ENCODE measurements around the gene WDR77. TPM values are rescaled to one million over a fixed set of nuclear protein-coding genes. Genes with fewer than 3 reads are reported as not detected.

Gene WDR77
- total and polyA plus RNA-seq, 4 donors: 21.3 to 37.1 (median 29.1) TPM

GRCh38 chr1:111476761-111477309, 27.8 kb upstream of the WDR77 start:
- H3K36me3 ChIP-seq (ENCODE audit: control insufficient read depth in 4 of 4, insufficient read depth in 4 of 4, low read length in 4 of 4): peaks cover 0 to 8% (median 6%) of the 10 kb centered on the region in 4 donors
- WGBS, 2 donors: 23 to 43% methylated on average over 2 of the region's 2 CpGs
- no peak overlapping the region for H3K9ac ChIP-seq (ENCODE audit: insufficient read depth in 1 of 2, low read length in 2 of 2)
- H3K4me3 ChIP-seq: no peak overlapping the region
- H3K27me3 ChIP-seq (ENCODE audit: control insufficient read depth in 3 of 3, insufficient read depth in 3 of 3, low read length in 2 of 3): no peaks in the 10 kb centered on the region
- DNase-seq (no peak), ATAC-seq (ENCODE audit: insufficient read depth, low FRiP score) (no peak)
- peak overlapping the region in 1 of 2 donors; percentile 39 for H3K27ac ChIP-seq (ENCODE audit: low read depth in 1 of 2, low read length in 1 of 2)
- no peak for TF ChIP-seq CTCF (IDR thresholded peaks at IDR 0.05; ENCODE audit: control extremely low read depth, extremely low read depth)
- H3K4me1 ChIP-seq (ENCODE audit: control insufficient read depth in 5 of 5, insufficient read depth in 5 of 5, low read length in 5 of 5): peaks cover 0 to 10% (median 1%) of the 10 kb centered on the region in 5 donors
- H3K9me3 ChIP-seq (ENCODE audit: control insufficient read depth in 4 of 4, insufficient read depth in 3 of 4, low read length in 3 of 4): no peaks in the 10 kb centered on the region

- H3K27me3 ChIP-seq (ENCODE audit: control insufficient read depth in 3 of 3, insufficient read depth in 3 of 3, low read length in 2 of 3): no peaks in the 10 kb centered on the region
- ATAC-seq (ENCODE audit: insufficient read depth, low FRiP score) (no peak), DNase-seq (no peak)
- peaks cover 0 to 10% (median 7%) of the 10 kb centered on the region in 4 donors for H3K36me3 ChIP-seq (ENCODE audit: control insufficient read depth in 4 of 4, insufficient read depth in 4 of 4, low read length in 4 of 4)
- no peak overlapping the region for H3K4me3 ChIP-seq
- H3K9ac ChIP-seq (ENCODE audit: insufficient read depth in 1 of 2, low read length in 2 of 2): no peak overlapping the region
- TF ChIP-seq CTCF (IDR thresholded peaks at IDR 0.05; ENCODE audit: control extremely low read depth, extremely low read depth): no peak
- no peaks in the 10 kb centered on the region for H3K9me3 ChIP-seq (ENCODE audit: control insufficient read depth in 4 of 4, insufficient read depth in 3 of 4, low read length in 3 of 4)
- H3K4me1 ChIP-seq (ENCODE audit: control insufficient read depth in 5 of 5, insufficient read depth in 5 of 5, low read length in 5 of 5): peaks cover 0 to 10% (median 0%) of the 10 kb centered on the region in 5 donors
- H3K27ac ChIP-seq (ENCODE audit: low read depth in 1 of 2, low read length in 1 of 2): peak overlapping the region in 1 of 2 donors; percentile 26
These were observed 27.2 kb upstream of the WDR77 start for GRCh38 chr1:111476214-111476613.

- DNase-seq (no peak), ATAC-seq (ENCODE audit: insufficient read depth, low FRiP score) (no peak)
- Histone ChIP-seq H3K36me3 (ENCODE audit: control insufficient read depth in 4 of 4, insufficient read depth in 4 of 4, low read length in 4 of 4) (peaks cover 0 to 11% (median 7%) of the 10 kb centered on the region in 4 donors), H3K9ac (ENCODE audit: insufficient read depth in 1 of 2, low read length in 2 of 2) (no peak overlapping the region), H3K4me3 (no peak overlapping the region), H3K27me3 (ENCODE audit: control insufficient read depth in 3 of 3, insufficient read depth in 3 of 3, low read length in 2 of 3) (no peaks in the 10 kb centered on the region), H3K27ac (ENCODE audit: low read depth in 1 of 2, low read length in 1 of 2) (peak overlapping the region in 1 of 2 donors; percentile 26), H3K4me1 (ENCODE audit: control insufficient read depth in 5 of 5, insufficient read depth in 5 of 5, low read length in 5 of 5) (peaks cover 0 to 10% (median 0%) of the 10 kb centered on the region in 5 donors), H3K9me3 (ENCODE audit: control insufficient read depth in 4 of 4, insufficient read depth in 3 of 4, low read length in 3 of 4) (no peaks in the 10 kb centered on the region)
- TF ChIP-seq CTCF (IDR thresholded peaks at IDR 0.05; ENCODE audit: control extremely low read depth, extremely low read depth): no peak
- 82 to 87% methylated on average over 5 of the region's 5 CpGs for WGBS, 2 donors
These were observed 26.6 kb upstream of the WDR77 start for GRCh38 chr1:111475701-111476100.

GRCh38 chr1:111474521-111474920, 25.5 kb upstream of the WDR77 start:
- peaks cover 0 to 10% (median 0%) of the 10 kb centered on the region in 5 donors for H3K4me1 ChIP-seq (ENCODE audit: control insufficient read depth in 5 of 5, insufficient read depth in 5 of 5, low read length in 5 of 5)

More at GRCh38 chr1:111474521-111474920, 25.5 kb upstream of the WDR77 start:
- H3K36me3 ChIP-seq (ENCODE audit: control insufficient read depth in 4 of 4, insufficient read depth in 4 of 4, low read length in 4 of 4): peaks cover 3 to 15% (median 10%) of the 10 kb centered on the region in 4 donors
- no peak overlapping the region for H3K9ac ChIP-seq (ENCODE audit: insufficient read depth in 1 of 2, low read length in 2 of 2)
- H3K27me3 ChIP-seq (ENCODE audit: control insufficient read depth in 3 of 3, insufficient read depth in 3 of 3, low read length in 2 of 3): no peaks in the 10 kb centered on the region
- H3K27ac ChIP-seq (ENCODE audit: low read depth in 1 of 2, low read length in 1 of 2): peak overlapping the region; percentile 10 to 46
- no peak for DNase-seq
- ATAC-seq (ENCODE audit: insufficient read depth, low FRiP score): no peak
- no peak overlapping the region for H3K4me3 ChIP-seq
- H3K9me3 ChIP-seq (ENCODE audit: control insufficient read depth in 4 of 4, insufficient read depth in 3 of 4, low read length in 3 of 4): no peaks in the 10 kb centered on the region
- 39 to 57% methylated on average over 4 of the region's 4 CpGs for WGBS, 2 donors
- no peak for TF ChIP-seq CTCF (IDR thresholded peaks at IDR 0.05; ENCODE audit: control extremely low read depth, extremely low read depth)
